Stimulated activated CD4-positive, alpha-beta T cell treated with anti-CD3 and anti-CD28 coated beads, Interleukin-15, amount 100 ng/mL, for 48 hours (primary cell): ENCODE results near the gene PGA4.
"Not testable (repeated sequence)": the region's sequence is repeated elsewhere in the genome, so short reads cannot be mapped to it uniquely, and the experiment has no call there.

Source experiments
- DNase-seq, 2 donors: peaks; one replicate each; pipeline ENCODE4 v3.0.0-alpha.2; 2020; ENCODE audit warnings: low read depth in 2 of 2

PGA4 gene

GRCh38 chr11:61204502-61205059 is 17.6 kb upstream of the PGA4 start:
- not testable (repeated sequence) for DNase-seq

- DNase-seq = not testable (repeated sequence)
Measured at GRCh38 chr11:61207636-61208310, 14.4 kb upstream of the PGA4 start.

GRCh38 chr11:61210629-61211028 is 11.5 kb upstream of the PGA4 start:
- not testable (repeated sequence) for DNase-seq

- DNase-seq = not testable (repeated sequence)
Measured at GRCh38 chr11:61211327-61211952, 10.7 kb upstream of the PGA4 start.

GRCh38 chr11:61212202-61212601 is 9.9 kb upstream of the PGA4 start:
- DNase-seq = not testable (repeated sequence)

- DNase-seq = not testable (repeated sequence)
Measured at GRCh38 chr11:61213711-61214324, 8.3 kb upstream of the PGA4 start.

GRCh38 chr11:61218306-61218705 is 3.8 kb upstream of the PGA4 start:
- not testable (repeated sequence) for DNase-seq

GRCh38 chr11:61219016-61219415 is 3.1 kb upstream of the PGA4 start:
- not testable (repeated sequence) for DNase-seq

- DNase-seq = not testable (repeated sequence)
Measured at GRCh38 chr11:61222692-61223091, 545 bp downstream of the PGA4 start.

GRCh38 chr11:61226457-61227137 is 4.5 kb downstream of the PGA4 start:
- not testable (repeated sequence) for DNase-seq

GRCh38 chr11:61229458-61229857 is 7.3 kb downstream of the PGA4 start:
- not testable (repeated sequence) for DNase-seq

- DNase-seq = not testable (repeated sequence)
Measured at GRCh38 chr11:61231033-61231432, 8.9 kb downstream of the PGA4 start.

GRCh38 chr11:61231585-61231984 is 9.4 kb downstream of the PGA4 start:
- not testable (repeated sequence) for DNase-seq

- DNase-seq = not testable (repeated sequence)
Measured at GRCh38 chr11:61232548-61233145, 10.5 kb downstream of the PGA4 start.

GRCh38 chr11:61237130-61237529 is 15.0 kb downstream of the PGA4 start:
- DNase-seq = not testable (repeated sequence)

- not testable (repeated sequence) for DNase-seq
Measured at GRCh38 chr11:61240288-61240687, 18.1 kb downstream of the PGA4 start.

GRCh38 chr11:61240875-61241274 is 18.7 kb downstream of the PGA4 start, which contains the start of gene PGA5:
Gene PGA5, plus strand, starts transcription at chr11:61241175. Its CDS starts 52 bp downstream, at chr11:61241227.
- DNase-seq = not testable (repeated sequence)

GRCh38 chr11:61241526-61241925 is 19.4 kb downstream of the PGA4 start:
- not testable (repeated sequence) for DNase-seq

- not testable (repeated sequence) for DNase-seq
Measured at GRCh38 chr11:61245284-61245964, 23.3 kb downstream of the PGA4 start.

- DNase-seq = not testable (repeated sequence)
Measured at GRCh38 chr11:61248071-61248470, 25.9 kb downstream of the PGA4 start.

- not testable (repeated sequence) for DNase-seq
Measured at GRCh38 chr11:61249201-61249600, 27.1 kb downstream of the PGA4 start.
